H1 (cell line): ENCODE measurements around the gene SRSF12. TPM values are rescaled to one million over a fixed set of nuclear protein-coding genes. Genes with fewer than 3 reads are reported as not detected.

ENCODE experiments used
- CTCF ChIA-PET: fragments of 300-600 bp; sonication (Branson Sonifier 250); formaldehyde crosslinking; loops from one replicate; lab custom pipeline; 2021; ENCODE audit not compliant: partially characterized antibody; lab: Charles Lee
- POLR2A ChIA-PET: fragments of 300-600 bp; sonication (Branson Sonifier 250); formaldehyde crosslinking; loops from one replicate; lab custom pipeline; 2021; ENCODE audit warnings: inconsistent platforms; ENCODE audit not compliant: partially characterized antibody; lab: Charles Lee
- DNase-seq, 2 experiments: peaks; one replicate each; pipeline versions ENCODE4 v3.0.0 to v3.0.0-alpha.2; 2010 to 2022; ENCODE audit warnings: low spot score in 2 of 2, low read depth in 1 of 2, mixed read lengths in 1 of 2
- FAIRE-seq: peaks from 2 replicates; lab custom pipeline; 2011; peaks lifted over from hg19 to GRCh38; lab: Jason Lieb, UNC
- H2AFZ ChIP-seq: 2 replicates; pipeline ENCODE4 v1.8.1; 2012; ENCODE audit warnings: low read length, inconsistent platforms
- H2AK5ac ChIP-seq: 2 replicates; pipeline ENCODE4 v1.6.1; 2013; ENCODE audit warnings: low read depth, low read length
- H2BK120ac ChIP-seq: replicated peaks from 2 replicates; pipeline ENCODE3; 2013; ENCODE audit warnings: low read depth, low read length, inconsistent platforms
- H2BK12ac ChIP-seq: 2 replicates; pipeline ENCODE4 v1.6.1; 2013; ENCODE audit warnings: low read depth, low read length
- H2BK15ac ChIP-seq: 2 replicates; pipeline ENCODE4 v1.6.1; 2013; ENCODE audit warnings: low read length
- H2BK20ac ChIP-seq: 2 replicates; pipeline ENCODE4 v1.6.1; 2013; ENCODE audit warnings: low read length
- H2BK5ac ChIP-seq: 2 replicates; pipeline ENCODE4 v1.6.1; 2013; ENCODE audit warnings: low read depth, low read length
- H3K14ac ChIP-seq: 2 replicates; pipeline ENCODE4 v1.6.1; 2013; ENCODE audit warnings: inconsistent platforms; ENCODE audit not compliant: insufficient read length
- H3K18ac ChIP-seq: 2 replicates; pipeline ENCODE4 v1.6.1; 2013; ENCODE audit warnings: low read length; ENCODE audit errors: extremely low read depth
- H3K23ac ChIP-seq: 2 replicates; pipeline ENCODE4 v1.6.1; 2013; ENCODE audit warnings: inconsistent platforms; ENCODE audit not compliant: insufficient read length
- H3K23me2 ChIP-seq: 2 replicates; pipeline ENCODE4 v1.6.1; 2013; ENCODE audit warnings: low read depth, low read length
- H3K27ac ChIP-seq: 2 replicates; pipeline ENCODE4 v1.6.1; 2011; ENCODE audit warnings: low read depth, low read length, inconsistent platforms
- H3K27me3 ChIP-seq, 4 experiments: replicated peaks in 1 of 4; 1 replicate in 1 of 4; 2 replicates in 3 of 4; pipeline versions ENCODE4 v1.6.1 to v1.8.1; 2011 to 2013; ENCODE audit warnings: low read length in 3 of 4, mild to moderate bottlenecking in 3 of 4, inconsistent platforms in 2 of 4, mixed read lengths in 2 of 4, moderate library complexity in 1 of 4; ENCODE audit not compliant: control insufficient read depth in 3 of 4, insufficient read depth in 3 of 4; ENCODE audit errors: extremely low read depth in 1 of 4
- H3K36me3 ChIP-seq, 4 experiments: 2 replicates each; pipeline versions ENCODE4 v1.6.1 to v1.8.1; 2011 to 2013; ENCODE audit warnings: mild to moderate bottlenecking in 4 of 4, low read length in 3 of 4, moderate library complexity in 2 of 4, control low read depth in 1 of 4, inconsistent platforms in 1 of 4; ENCODE audit not compliant: insufficient read depth in 4 of 4, control insufficient read depth in 2 of 4
- H3K4ac ChIP-seq: replicated peaks from 2 replicates; pipeline ENCODE3; 2013; ENCODE audit warnings: low read length, low read depth, mixed read lengths, inconsistent platforms; ENCODE audit not compliant: insufficient read length
- H3K4me1 ChIP-seq, 4 experiments: replicated peaks in 1 of 4; 1 replicate in 1 of 4; 2 replicates in 3 of 4; pipeline versions ENCODE4 v1.6.1 to v1.8.1; 2011 to 2013; ENCODE audit warnings: low read length in 3 of 4, inconsistent platforms in 2 of 4, mixed read lengths in 1 of 4; ENCODE audit not compliant: insufficient read depth in 4 of 4, control insufficient read depth in 3 of 4
- H3K4me2 ChIP-seq, 2 experiments: 2 replicates each; pipeline versions ENCODE4 v1.6.1 to v1.8.1; 2011 to 2013; ENCODE audit warnings: low read depth in 2 of 2, low read length in 2 of 2, control low read depth in 1 of 2, inconsistent platforms in 1 of 2, mild to moderate bottlenecking in 1 of 2; ENCODE audit not compliant: insufficient read depth in 1 of 2
- H3K4me3 ChIP-seq, 4 experiments: fragments of 200-600, 300-600 bp in 1 of 4; sonication (generic), shearing (Covaris generic), sonication (Bioruptor Twin) in 1 of 4; 2 replicates each; pipeline versions ENCODE4 v1.5.1 to v1.8.1; 2011 to 2016; ENCODE audit warnings: low read length in 4 of 4, low read depth in 3 of 4, control low read depth in 2 of 4, inconsistent platforms in 2 of 4, mild to moderate bottlenecking in 2 of 4, mixed read lengths in 1 of 4, moderate library complexity in 1 of 4; ENCODE audit not compliant: insufficient read depth in 2 of 4; ENCODE audit errors: extremely low read depth in 1 of 4
- H3K56ac ChIP-seq: replicated peaks from 2 replicates; pipeline ENCODE3; 2013; ENCODE audit warnings: low read depth, mild to moderate bottlenecking, mixed read lengths, low read length, inconsistent platforms; ENCODE audit not compliant: insufficient read length
- H3K79me1 ChIP-seq: 2 replicates; pipeline ENCODE4 v1.6.1; 2013; ENCODE audit warnings: low read depth, low read length, control low read depth
- H3K79me2 ChIP-seq, 2 experiments: 2 replicates each; pipeline versions ENCODE4 v1.6.1 to v1.8.1; 2012 to 2013; ENCODE audit warnings: low read length in 2 of 2, mild to moderate bottlenecking in 2 of 2, inconsistent platforms in 1 of 2; ENCODE audit not compliant: insufficient read depth in 2 of 2, control insufficient read depth in 1 of 2
- H3K9ac ChIP-seq, 4 experiments: replicated peaks in 1 of 4; 1 replicate in 1 of 4; 2 replicates in 3 of 4; pipeline versions ENCODE4 v1.6.1 to v1.8.1; 2011 to 2013; ENCODE audit warnings: low read depth in 3 of 4, low read length in 3 of 4, control low read depth in 2 of 4, mild to moderate bottlenecking in 2 of 4, moderate library complexity in 2 of 4, inconsistent platforms in 1 of 4; ENCODE audit errors: extremely low read depth in 1 of 4
- H3K9me3 ChIP-seq, 2 experiments: 2 replicates each; pipeline versions ENCODE4 v1.6.1 to v1.8.1; 2012 to 2013; ENCODE audit warnings: mild to moderate bottlenecking in 2 of 2, moderate library complexity in 2 of 2, control low read depth in 1 of 2, inconsistent platforms in 1 of 2, low read depth in 1 of 2, low read length in 1 of 2, mixed read lengths in 1 of 2; ENCODE audit not compliant: insufficient read depth in 2 of 2
- H4K20me1 ChIP-seq, 2 experiments: replicated peaks in 1 of 2; 2 replicates each; pipeline versions ENCODE3 to v1.8.1; 2011 to 2013; ENCODE audit warnings: inconsistent platforms in 2 of 2, low read length in 2 of 2, mild to moderate bottlenecking in 1 of 2; ENCODE audit not compliant: insufficient read depth in 2 of 2, control insufficient read depth in 1 of 2
- H4K5ac ChIP-seq: 2 replicates; pipeline ENCODE4 v1.6.1; 2013; ENCODE audit warnings: low read length, low read depth, mixed read lengths, inconsistent platforms; ENCODE audit not compliant: insufficient read length
- H4K8ac ChIP-seq: 2 replicates; pipeline ENCODE4 v1.8.0; 2013; ENCODE audit warnings: mild to moderate bottlenecking, moderate library complexity, low read length, inconsistent platforms; ENCODE audit not compliant: insufficient read depth; ENCODE audit errors: extremely low read depth
- H4K91ac ChIP-seq: replicated peaks from 2 replicates; pipeline ENCODE3; 2013; ENCODE audit warnings: low read length, mixed read lengths, inconsistent platforms; ENCODE audit not compliant: insufficient read length
- CEBPB ChIP-seq: IDR thresholded peaks from 2 replicates; pipeline ENCODE4 v1.6.1; 2012; ENCODE audit warnings: low read depth, low read length
- CTBP2 ChIP-seq: IDR thresholded peaks from 2 replicates; pipeline ENCODE4 v1.7.0; 2011; ENCODE audit warnings: borderline replicate concordance, mild to moderate bottlenecking, moderate library complexity, mixed read lengths, low read length; ENCODE audit not compliant: insufficient read depth, insufficient read length
- EP300 ChIP-seq, 2 experiments: IDR thresholded peaks; 1 replicate in 1 of 2; 2 replicates in 1 of 2; pipeline ENCODE4 v1.6.1; 2011 to 2012; ENCODE audit warnings: low read depth in 2 of 2, low read length in 2 of 2, mild to moderate bottlenecking in 2 of 2, borderline replicate concordance in 1 of 2, inconsistent platforms in 1 of 2, moderate library complexity in 1 of 2
- FOSL1 ChIP-seq: IDR thresholded peaks from 2 replicates; pipeline ENCODE4 v1.6.1; 2011; ENCODE audit warnings: mild to moderate bottlenecking, low read depth, low read length, moderate library complexity; ENCODE audit not compliant: insufficient read depth
- SRF ChIP-seq: IDR thresholded peaks from 2 replicates; pipeline ENCODE4 v1.6.1; 2011; ENCODE audit warnings: mild to moderate bottlenecking, low read depth, low read length, moderate library complexity
- TAF1 ChIP-seq: IDR thresholded peaks from 2 replicates; pipeline ENCODE4 v1.6.1; 2011; ENCODE audit warnings: mild to moderate bottlenecking, low read depth, low read length
- WGBS, 2 experiments: shearing (Covaris generic) in 1 of 2; methylation state at CpG; one replicate each; pipeline versions ENCODE4 v1.1.6 to v1.1.7; 2013 to 2015; ENCODE audit warnings: low lambda C conversion rate in 2 of 2, mixed read lengths in 2 of 2, inconsistent platforms in 1 of 2, low coverage in 1 of 2, missing lambda C conversion rate in 1 of 2; ENCODE audit not compliant: insufficient replicate concordance in 2 of 2, insufficient coverage in 1 of 2, insufficient read length in 1 of 2; ENCODE audit errors: extremely low coverage in 1 of 2, missing lambda C conversion rate in 1 of 2; 5-methylcytosine and 5-hydroxymethylcytosine counted together
- polyA plus RNA-seq, 7 experiments: library from polyadenylated mRNA; depleted of rRNA in 3 of 7; stranded (reverse) in 5 of 7; unstranded in 2 of 7; fragments of >200 nt in 5 of 7; fragments of 200-250 nt in 2 of 7; gene quantifications; 1 replicate in 5 of 7; 2 replicates in 1 of 7; 4 replicates in 1 of 7; pipeline versions ENCODE4 v1.2.1 to v1.2.3, GENCODE V29; 2011 to 2013; ENCODE audit warnings: missing spikeins in 2 of 7, mixed read lengths in 2 of 7
- total RNA-seq: library from RNA; stranded (reverse); fragmentation: NEBNext Ultra II Directional; extraction: Animal tissue kit (Norgen Biotek cat#: 25700); gene quantifications from 2 replicates; pipeline ENCODE4 v1.2.1, GENCODE V29; 2021

The SRSF12 gene
- total and polyA plus RNA-seq, 2 of the 8 experiments (the other 6 are each of a cell fraction or from before 2014, with no cell fraction given), result 2.6 to 4.2 TPM

DNA sequence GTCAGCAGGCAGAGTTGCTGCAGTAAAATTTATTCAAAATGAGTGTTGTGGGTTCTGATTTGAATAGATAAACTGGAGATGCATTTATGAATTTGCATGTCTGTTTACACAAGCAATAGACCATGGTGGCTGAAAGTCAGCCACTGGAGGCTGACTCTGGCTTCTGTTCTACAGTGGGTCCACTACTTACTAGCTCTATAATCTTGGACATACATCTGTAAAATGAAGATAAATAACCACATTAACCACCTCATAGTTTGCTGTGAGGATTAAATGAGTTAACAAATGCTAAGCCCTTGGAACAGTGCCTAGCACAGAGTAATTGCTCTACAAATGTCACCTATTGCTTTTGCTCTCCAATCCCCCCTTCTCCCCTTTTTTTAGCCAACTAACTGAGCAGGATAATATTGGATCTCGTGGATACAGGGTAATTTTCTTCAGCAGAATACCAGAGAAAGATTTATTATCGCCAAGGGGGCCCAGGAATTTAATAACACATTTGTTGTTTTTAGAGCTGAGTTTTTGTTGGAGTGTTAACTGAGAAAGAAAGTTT lies 26.6 kb upstream of the SRSF12 start:
- no peak for DNase-seq
- CTCF ChIA-PET, result interaction anchor here (0.6 to 2.3 kb wide), 4 partner anchors 13 to 161 kb away, joined by 3 to 8 read pairs (median 6); no protein-coding TSS in a partner anchor
- Histone ChIP-seq H2BK5ac (no peak overlapping the region), H4K91ac (no peak overlapping the region), H3K27ac (no peak overlapping the region), H3K27me3 (peaks cover 7 to 34% (median 22%) of the 10 kb centered on the region in 4 experiments), H3K9me3 (no peaks in the 10 kb centered on the region), H2AFZ (no peak overlapping the region), H2BK15ac (no peak overlapping the region), H3K79me1 (no peaks in the 10 kb centered on the region), H3K9ac (no peak overlapping the region), H2BK120ac (no peak overlapping the region), H3K56ac (no peak overlapping the region), H3K4me2 (no peak overlapping the region), H2BK20ac (no peak overlapping the region), H2BK12ac (no peak overlapping the region), H3K18ac (no peak overlapping the region), H3K4me1 (peaks cover 0 to 3% (median 0%) of the 10 kb centered on the region in 4 experiments; a peak in 2 of 7 replicates), H3K23me2 (peaks cover 13% of the 10 kb centered on the region; the same call in 1 of the 2 replicates), H3K14ac (no peak overlapping the region), H2AK5ac (no peak overlapping the region), H3K36me3 (no peaks in the 10 kb centered on the region), H3K4me3 (no peak overlapping the region), H4K20me1 (no peaks in the 10 kb centered on the region), H3K79me2 (no peaks in the 10 kb centered on the region), H4K5ac (no peak overlapping the region), H4K8ac (no peak overlapping the region), H3K23ac (no peak overlapping the region), H3K4ac (no peak overlapping the region)
- WGBS, 2 experiments, result 77% methylated on average over 2 of the region's 2 CpGs; no CpG with 5 or more reads in 1 of the 2 experiments
- FAIRE-seq, result no peak
- POLR2A ChIA-PET, result interaction anchor here (0.7 to 1.3 kb wide), 2 partner anchors 27 to 429 kb away, joined by 3 to 4 read pairs; partner anchors contain the start of gene SRSF12
- TF ChIP-seq TAF1 (no peak), SRF (no peak), CEBPB (no peak), CTBP2 (no peak), EP300 (IDR thresholded peaks at IDR 0.05; ENCODE audit: borderline replicate concordance in 1 of 2, low read depth in 2 of 2, low read length in 2 of 2) (no peak), FOSL1 (no peak)
